PC-3 (cell line): ENCODE data around the gene SPNS3. TPM values are rescaled to one million over a fixed set of nuclear protein-coding genes. Genes with fewer than 3 reads are reported as not detected.

Experiments
- ATAC-seq: fragments of 200-7000 bp; cut with Tn5 transposase; 2 replicates; pipeline ENCODE4 v1.9.1; 2020; ENCODE audit warnings: mild to moderate bottlenecking, moderate library complexity
- BruUV-seq: library from RNA; stranded (reverse); fragments of 400-500 nt; replicated peaks from 2 replicates; lab custom pipeline; 2021; lab: Mats Ljungman, UMichigan
- CTCF ChIA-PET: fragments of 300-600 bp; sonication (Branson Sonifier 250); formaldehyde crosslinking; loops from one replicate; lab custom pipeline; 2022; ENCODE audit warnings: antibody characterized with exemption; lab: Charles Lee
- POLR2A ChIA-PET: fragments of 300-600 bp; sonication (Branson Sonifier 250); formaldehyde crosslinking; loops from one replicate; lab custom pipeline; 2022; ENCODE audit warnings: antibody characterized with exemption; ENCODE audit not compliant: unreplicated experiment; lab: Charles Lee
- DNase-seq: peaks from one replicate; pipeline ENCODE4 v3.0.0-alpha.2; 2015
- H2AFZ ChIP-seq: fragments of 300-600 bp; sonication (generic); 2 replicates; pipeline ENCODE4 v1.6.0; 2016; ENCODE audit warnings: antibody characterized with exemption, low read length
- H3F3A ChIP-seq: fragments of 300-600 bp; sonication (generic); one replicate; pipeline ENCODE4 v1.6.0; 2017; ENCODE audit warnings: antibody characterized with exemption, low read length, control low read depth, mild to moderate bottlenecking; ENCODE audit not compliant: unreplicated experiment
- H3K27ac ChIP-seq: fragments of 300-600 bp; sonication (generic); 2 replicates; pipeline ENCODE4 v1.5.1; 2016; ENCODE audit warnings: mild to moderate bottlenecking, low read length
- H3K27me3 ChIP-seq: fragments of 300-600 bp; sonication (generic); 2 replicates; pipeline ENCODE4 v1.6.1; 2016; ENCODE audit warnings: low read length, mixed read lengths
- H3K36me3 ChIP-seq: fragments of 300-600 bp; sonication (generic); 2 replicates; pipeline ENCODE4 v1.6.1; 2016; ENCODE audit warnings: low read depth, mixed run types, low read length, mixed read lengths
- H3K4me1 ChIP-seq: fragments of 300-600 bp; sonication (generic); 2 replicates; pipeline ENCODE4 v1.5.1; 2016; ENCODE audit warnings: low read length; ENCODE audit not compliant: insufficient read depth
- H3K4me2 ChIP-seq: fragments of 300-600 bp; sonication (generic); 2 replicates; pipeline ENCODE4 v1.6.0; 2016; ENCODE audit warnings: low read length
- H3K4me3 ChIP-seq: fragments of 300-600 bp; sonication (generic); 2 replicates; pipeline ENCODE4 v1.5.1; 2016; ENCODE audit warnings: mild to moderate bottlenecking, low read length, mixed read lengths
- H3K79me2 ChIP-seq: fragments of 300-600 bp; sonication (generic); 2 replicates; pipeline ENCODE4 v1.6.1; 2017; ENCODE audit warnings: low read length, mixed read lengths
- H3K9ac ChIP-seq: fragments of 300-600 bp; sonication (generic); 2 replicates; pipeline ENCODE4 v1.6.0; 2016; ENCODE audit warnings: mild to moderate bottlenecking, low read length
- H3K9me2 ChIP-seq: fragments of 300-600 bp; sonication (generic); replicated peaks from 2 replicates; pipeline ENCODE4 v1.6.1; 2016; ENCODE audit warnings: mixed run types, low read length, mixed read lengths
- H3K9me3 ChIP-seq: fragments of 300-600 bp; sonication (generic); 2 replicates; pipeline ENCODE4 v1.6.1; 2016; ENCODE audit warnings: low read length, mixed read lengths
- H4K20me1 ChIP-seq: fragments of 300-600 bp; sonication (generic); 2 replicates; pipeline ENCODE4 v1.6.1; 2016; ENCODE audit warnings: low read length, mixed read lengths
- EZH2 ChIP-seq: fragments of 300-600 bp; sonication (generic); IDR thresholded peaks from one replicate; pipeline ENCODE4 v1.6.1; 2017; ENCODE audit warnings: antibody characterized with exemption, mild to moderate bottlenecking, low read length; ENCODE audit not compliant: unreplicated experiment
- EZH2phosphoT487 ChIP-seq: fragments of 300-600 bp; sonication (generic); IDR thresholded peaks from 2 replicates; pipeline ENCODE4 v1.6.1; 2018; ENCODE audit warnings: mild to moderate bottlenecking, antibody characterized with exemption, low read length, borderline replicate concordance
- intact Hi-C: fragments of 100-400 bp; cut with micrococcal nuclease; formaldehyde crosslinking; loops from 2 replicates; pipeline ENCODE4 v1.9.0; 2023
- total RNA-seq: library from RNA; depleted of rRNA; stranded (reverse); fragments of >200 nt; gene quantifications from 2 replicates; pipeline ENCODE4 v1.2.3, GENCODE V29; 2014
- TF ChIP-seq, protein P1 (sequence below): fragments of 300-600 bp; sonication (generic); conservative IDR thresholded peaks from 2 replicates; pipeline ENCODE4 v1.5.1; 2017; ENCODE audit warnings: antibody characterized with exemption, low read depth, mild to moderate bottlenecking, low read length

Gene SPNS3
- total RNA-seq, 1 experiment from 2014 or later: 0.69 TPM

DNA sequence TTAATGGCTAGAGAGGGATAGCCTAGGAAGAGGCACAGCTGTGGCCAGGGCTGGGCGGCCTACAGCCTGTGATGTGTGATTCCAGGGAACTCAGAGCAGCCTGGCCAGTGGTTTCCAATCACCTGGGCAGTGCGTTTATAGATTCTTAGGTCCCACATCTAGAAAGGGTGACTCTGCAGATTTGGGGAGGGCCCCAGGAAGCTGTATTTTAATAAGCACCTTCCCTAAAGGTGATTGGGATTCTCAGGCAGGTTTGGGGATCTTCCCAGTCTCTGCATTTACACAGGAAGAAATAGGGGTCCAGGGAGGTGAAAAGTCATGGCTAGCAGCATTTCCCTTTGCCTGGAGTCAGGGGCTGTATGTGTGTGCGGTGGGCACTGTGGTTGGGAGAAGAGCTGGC lies 74.5 kb downstream of the SPNS3 start:
- H3K9ac ChIP-seq: no peak overlapping the region
- H2AFZ ChIP-seq: no peak overlapping the region
- CTCF ChIA-PET: no interaction called here
- TF ChIP-seq EZH2phosphoT487 (no peak), EZH2 (no peak)
- TF ChIP-seq, protein P1, sequence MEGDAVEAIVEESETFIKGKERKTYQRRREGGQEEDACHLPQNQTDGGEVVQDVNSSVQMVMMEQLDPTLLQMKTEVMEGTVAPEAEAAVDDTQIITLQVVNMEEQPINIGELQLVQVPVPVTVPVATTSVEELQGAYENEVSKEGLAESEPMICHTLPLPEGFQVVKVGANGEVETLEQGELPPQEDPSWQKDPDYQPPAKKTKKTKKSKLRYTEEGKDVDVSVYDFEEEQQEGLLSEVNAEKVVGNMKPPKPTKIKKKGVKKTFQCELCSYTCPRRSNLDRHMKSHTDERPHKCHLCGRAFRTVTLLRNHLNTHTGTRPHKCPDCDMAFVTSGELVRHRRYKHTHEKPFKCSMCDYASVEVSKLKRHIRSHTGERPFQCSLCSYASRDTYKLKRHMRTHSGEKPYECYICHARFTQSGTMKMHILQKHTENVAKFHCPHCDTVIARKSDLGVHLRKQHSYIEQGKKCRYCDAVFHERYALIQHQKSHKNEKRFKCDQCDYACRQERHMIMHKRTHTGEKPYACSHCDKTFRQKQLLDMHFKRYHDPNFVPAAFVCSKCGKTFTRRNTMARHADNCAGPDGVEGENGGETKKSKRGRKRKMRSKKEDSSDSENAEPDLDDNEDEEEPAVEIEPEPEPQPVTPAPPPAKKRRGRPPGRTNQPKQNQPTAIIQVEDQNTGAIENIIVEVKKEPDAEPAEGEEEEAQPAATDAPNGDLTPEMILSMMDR: no peak
- no TSS peak for BruUV-seq
- no peak for DNase-seq
- H3K27me3 ChIP-seq: no peaks in the 10 kb centered on the region
- H3K79me2 ChIP-seq: no peaks in the 10 kb centered on the region
- no peak overlapping the region for H3K4me3 ChIP-seq
- H3K4me2 ChIP-seq: no peak overlapping the region
- intact Hi-C loops: no loop called here
- no peaks in the 10 kb centered on the region for H4K20me1 ChIP-seq
- no peaks in the 10 kb centered on the region for H3K9me3 ChIP-seq
- ATAC-seq: no peak
- no peak overlapping the region for H3K27ac ChIP-seq
- H3K9me2 ChIP-seq: no peaks in the 10 kb centered on the region
- H3K4me1 ChIP-seq: peaks cover 17% of the 10 kb centered on the region
- POLR2A ChIA-PET: no interaction called here
- H3K36me3 ChIP-seq: no peaks in the 10 kb centered on the region
- H3F3A ChIP-seq: no peaks in the 10 kb centered on the region

DNA sequence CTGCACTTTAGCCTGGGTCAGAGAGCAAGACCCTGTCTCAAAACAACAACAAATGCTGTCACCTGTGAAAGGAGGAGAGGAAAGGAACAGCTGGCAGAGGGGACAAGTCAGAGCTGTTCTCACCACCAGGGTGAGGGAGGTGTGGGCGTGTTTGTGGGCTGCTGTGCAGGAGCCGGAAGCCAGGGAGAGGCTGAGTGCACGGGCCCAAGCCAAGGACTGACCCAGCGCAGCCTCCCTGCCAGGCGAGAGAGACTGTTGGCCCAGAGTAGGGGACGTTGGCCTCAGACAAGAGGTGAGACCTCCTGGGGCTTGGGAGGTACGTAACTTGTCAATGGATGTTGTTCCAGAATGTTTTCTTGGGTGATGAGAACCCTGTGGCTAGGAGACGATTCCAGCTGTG lies 75.7 kb downstream of the SPNS3 start:
- Histone ChIP-seq H2AFZ (no peak overlapping the region), H3K79me2 (no peaks in the 10 kb centered on the region), H3K9me3 (no peaks in the 10 kb centered on the region), H4K20me1 (no peaks in the 10 kb centered on the region), H3K4me1 (peaks cover 25% of the 10 kb centered on the region), H3K4me3 (no peak overlapping the region), H3K27me3 (no peaks in the 10 kb centered on the region), H3K4me2 (no peak overlapping the region), H3F3A (no peaks in the 10 kb centered on the region), H3K27ac (no peak overlapping the region), H3K36me3 (no peaks in the 10 kb centered on the region), H3K9ac (no peak overlapping the region), H3K9me2 (no peaks in the 10 kb centered on the region)
- ChIA-PET POLR2A (no interaction called here), CTCF (no interaction called here)
- TF ChIP-seq EZH2: no peak
- TF ChIP-seq EZH2phosphoT487: no peak
- TF ChIP-seq, protein P1: no peak
- DNase-seq: no peak
- no TSS peak for BruUV-seq
- intact Hi-C loops: no loop called here
- no peak for ATAC-seq

DNA sequence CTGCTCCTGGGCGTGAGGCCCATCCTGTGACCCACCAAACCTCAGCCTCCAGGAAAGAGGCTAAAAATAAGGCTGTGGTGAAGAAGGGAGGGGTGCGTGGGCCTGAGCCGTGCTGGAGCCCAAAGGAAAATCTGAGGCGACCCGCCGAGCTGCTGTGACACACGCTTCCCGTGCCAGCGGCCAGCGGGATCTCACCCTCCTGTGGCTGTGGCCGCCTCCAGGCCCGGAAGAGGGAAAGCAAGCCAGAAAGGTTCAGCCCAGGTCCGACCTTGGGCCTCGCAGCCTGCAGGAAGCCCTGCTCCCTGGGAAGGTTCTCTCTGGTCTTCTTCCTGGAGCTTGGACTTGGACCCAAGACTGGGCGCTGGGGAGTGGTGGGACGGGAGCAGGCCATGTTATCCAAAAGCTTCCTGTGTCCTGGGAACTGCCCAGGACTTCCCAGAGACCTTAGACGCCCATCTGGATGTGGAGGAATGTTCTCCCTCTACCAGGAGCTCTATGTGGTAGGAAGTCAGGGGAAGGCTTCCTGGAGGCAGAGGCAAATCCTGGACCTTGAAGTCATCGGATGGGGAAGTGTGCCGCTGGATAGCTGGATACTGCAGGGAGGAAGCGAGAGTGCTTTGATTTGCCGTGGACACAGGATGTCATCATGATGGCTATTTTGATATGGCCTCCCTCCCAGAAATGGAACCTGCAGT lies 76.3 kb downstream of the SPNS3 start:
- no peaks in the 10 kb centered on the region for H3K9me2 ChIP-seq
- H4K20me1 ChIP-seq: no peaks in the 10 kb centered on the region
- CTCF ChIA-PET: no interaction called here
- no peak overlapping the region for H3K4me3 ChIP-seq
- POLR2A ChIA-PET: no interaction called here
- H3K36me3 ChIP-seq: no peaks in the 10 kb centered on the region
- H3K79me2 ChIP-seq: no peaks in the 10 kb centered on the region
- DNase-seq (no peak), ATAC-seq (no peak)
- no peaks in the 10 kb centered on the region for H3K9me3 ChIP-seq
- no peak overlapping the region for H3K4me2 ChIP-seq
- H3F3A ChIP-seq: no peaks in the 10 kb centered on the region
- H3K9ac ChIP-seq: no peak overlapping the region
- no TSS peak for BruUV-seq
- H3K27ac ChIP-seq: no peak overlapping the region
- H3K4me1 ChIP-seq: peaks cover 22% of the 10 kb centered on the region
- H3K27me3 ChIP-seq: no peaks in the 10 kb centered on the region
- TF ChIP-seq EZH2phosphoT487 (no peak), EZH2 (no peak)
- TF ChIP-seq, protein P1: no peak
- H2AFZ ChIP-seq: no peak overlapping the region
- intact Hi-C loops: no loop called here
